Endodermal cell (in vitro differentiated cells): ENCODE data around the gene PADI1. TPM values are rescaled to one million over a fixed set of nuclear protein-coding genes. Genes with fewer than 3 reads are reported as not detected.

Source experiments
- DNase-seq: peaks from one replicate; pipeline ENCODE4 v3.0.0-alpha.2; 2017
- H3K27ac ChIP-seq: 2 replicates; pipeline ENCODE4 v1.5.1; 2013; ENCODE audit warnings: mild to moderate bottlenecking, low read depth, low read length, moderate library complexity
- H3K27me3 ChIP-seq: 2 replicates; pipeline ENCODE4 v1.6.1; 2013; ENCODE audit warnings: mild to moderate bottlenecking, low read length, moderate library complexity; ENCODE audit not compliant: insufficient read depth, control insufficient read depth, poor library complexity, severe bottlenecking
- H3K36me3 ChIP-seq: 2 replicates; pipeline ENCODE4 v1.7.0; 2013; ENCODE audit warnings: mild to moderate bottlenecking, low read length, moderate library complexity; ENCODE audit not compliant: control insufficient read depth, insufficient read depth
- H3K4me1 ChIP-seq: one replicate; pipeline ENCODE4 v1.7.0; 2013; ENCODE audit warnings: low read length; ENCODE audit not compliant: control insufficient read depth, insufficient read depth
- H3K4me3 ChIP-seq: 2 replicates; pipeline ENCODE4 v1.5.1; 2013; ENCODE audit warnings: mild to moderate bottlenecking, low read length, moderate library complexity
- H3K9ac ChIP-seq: 2 replicates; pipeline ENCODE4 v1.6.1; 2013; ENCODE audit warnings: mild to moderate bottlenecking, low read length, moderate library complexity; ENCODE audit not compliant: poor library complexity, severe bottlenecking; ENCODE audit errors: extremely low read depth
- H3K9me3 ChIP-seq: 2 replicates; pipeline ENCODE4 v1.6.1; 2013; ENCODE audit warnings: mild to moderate bottlenecking, low read length, moderate library complexity; ENCODE audit not compliant: control insufficient read depth
- H3K27ac Mint-ChIP-seq: 2 replicates; pipeline ENCODE4 v1.8.0; 2020; ENCODE audit warnings: mixed read lengths
- H3K27me3 Mint-ChIP-seq: 2 replicates; pipeline ENCODE4 v1.8.0; 2021; ENCODE audit warnings: mild to moderate bottlenecking, mixed read lengths; ENCODE audit not compliant: insufficient read depth
- H3K36me3 Mint-ChIP-seq: 2 replicates; pipeline ENCODE4 v1.8.0; 2020; ENCODE audit warnings: low read depth, mixed read lengths
- H3K4me1 Mint-ChIP-seq: 2 replicates; pipeline ENCODE4 v1.8.0; 2020; ENCODE audit warnings: mixed read lengths
- H3K4me3 Mint-ChIP-seq: 2 replicates; pipeline ENCODE4 v1.8.0; 2020; ENCODE audit warnings: mild to moderate bottlenecking, moderate library complexity, mixed read lengths
- H3K9me3 Mint-ChIP-seq: 2 replicates; pipeline ENCODE4 v1.8.0; 2020; ENCODE audit warnings: mild to moderate bottlenecking, mixed read lengths
- WGBS, 2 experiments: methylation state at CpG; one replicate each; pipeline versions ENCODE4 v1.1.5 to v1.1.7; 2013; ENCODE audit warnings: missing lambda C conversion rate in 2 of 2, mixed read lengths in 1 of 2; ENCODE audit not compliant: insufficient coverage in 1 of 2, insufficient read length in 1 of 2; 5-methylcytosine and 5-hydroxymethylcytosine counted together
- total RNA-seq, 2 donors: library from RNA; stranded (reverse); fragmentation: NEBNext Ultra II Directional in 1 of 2; extraction: Animal tissue kit (Norgen Biotek cat#: 25700) in 1 of 2; gene quantifications; 2 replicates in 1 of 2; 3 replicates in 1 of 2; pipeline ENCODE4 v1.2.1, GENCODE V29; 2021
- TF ChIP-seq, protein P1 (sequence below): fragments of 200-600 bp; sonication (generic); conservative IDR thresholded peaks from 2 replicates; pipeline ENCODE4 v1.5.0; 2021; ENCODE audit warnings: antibody characterized with exemption, mild to moderate bottlenecking

Gene PADI1
- total RNA-seq, 2 donors from 2014 or later: 0.13 TPM; not detected in 1

DNA sequence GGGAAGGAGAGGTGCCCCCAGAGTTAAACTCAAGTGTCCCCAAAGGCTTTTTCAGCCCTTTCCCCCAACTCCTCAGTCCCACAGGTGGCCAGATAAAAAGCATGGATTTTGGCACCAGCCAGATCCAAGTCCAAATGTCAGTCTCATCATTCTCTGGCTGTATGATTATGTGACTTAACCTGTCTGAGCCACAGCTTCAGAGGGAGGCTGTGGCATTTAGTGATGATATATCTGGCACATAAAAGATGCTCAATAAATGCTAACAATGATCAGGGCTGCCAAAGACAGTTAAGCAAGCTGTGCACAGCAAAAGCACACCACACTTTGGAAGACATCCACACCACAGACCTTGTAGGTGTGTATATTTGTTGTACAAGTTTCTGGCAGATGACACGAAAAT is 38.3 kb downstream of the PADI1 start:
- H3K27me3 ChIP-seq: no peaks in the 10 kb centered on the region
- no peak overlapping the region for H3K27ac ChIP-seq
- DNase-seq: no peak
- H3K36me3 Mint-ChIP-seq: no peaks in the 10 kb centered on the region
- no peak overlapping the region for H3K9ac ChIP-seq
- no peak overlapping the region for H3K27ac Mint-ChIP-seq
- H3K4me1 ChIP-seq: no peaks in the 10 kb centered on the region
- no peaks in the 10 kb centered on the region for H3K4me1 Mint-ChIP-seq
- WGBS, 2 experiments: no CpG with 5 or more reads among the region's 1 CpG
- no peaks in the 10 kb centered on the region for H3K36me3 ChIP-seq
- H3K4me3 ChIP-seq: no peak overlapping the region
- TF ChIP-seq, protein P1, sequence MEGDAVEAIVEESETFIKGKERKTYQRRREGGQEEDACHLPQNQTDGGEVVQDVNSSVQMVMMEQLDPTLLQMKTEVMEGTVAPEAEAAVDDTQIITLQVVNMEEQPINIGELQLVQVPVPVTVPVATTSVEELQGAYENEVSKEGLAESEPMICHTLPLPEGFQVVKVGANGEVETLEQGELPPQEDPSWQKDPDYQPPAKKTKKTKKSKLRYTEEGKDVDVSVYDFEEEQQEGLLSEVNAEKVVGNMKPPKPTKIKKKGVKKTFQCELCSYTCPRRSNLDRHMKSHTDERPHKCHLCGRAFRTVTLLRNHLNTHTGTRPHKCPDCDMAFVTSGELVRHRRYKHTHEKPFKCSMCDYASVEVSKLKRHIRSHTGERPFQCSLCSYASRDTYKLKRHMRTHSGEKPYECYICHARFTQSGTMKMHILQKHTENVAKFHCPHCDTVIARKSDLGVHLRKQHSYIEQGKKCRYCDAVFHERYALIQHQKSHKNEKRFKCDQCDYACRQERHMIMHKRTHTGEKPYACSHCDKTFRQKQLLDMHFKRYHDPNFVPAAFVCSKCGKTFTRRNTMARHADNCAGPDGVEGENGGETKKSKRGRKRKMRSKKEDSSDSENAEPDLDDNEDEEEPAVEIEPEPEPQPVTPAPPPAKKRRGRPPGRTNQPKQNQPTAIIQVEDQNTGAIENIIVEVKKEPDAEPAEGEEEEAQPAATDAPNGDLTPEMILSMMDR: no peak
- peaks cover 6% of the 10 kb centered on the region for H3K27me3 Mint-ChIP-seq
- no peaks in the 10 kb centered on the region for H3K9me3 Mint-ChIP-seq
- H3K9me3 ChIP-seq: no peaks in the 10 kb centered on the region
- no peak overlapping the region for H3K4me3 Mint-ChIP-seq

DNA sequence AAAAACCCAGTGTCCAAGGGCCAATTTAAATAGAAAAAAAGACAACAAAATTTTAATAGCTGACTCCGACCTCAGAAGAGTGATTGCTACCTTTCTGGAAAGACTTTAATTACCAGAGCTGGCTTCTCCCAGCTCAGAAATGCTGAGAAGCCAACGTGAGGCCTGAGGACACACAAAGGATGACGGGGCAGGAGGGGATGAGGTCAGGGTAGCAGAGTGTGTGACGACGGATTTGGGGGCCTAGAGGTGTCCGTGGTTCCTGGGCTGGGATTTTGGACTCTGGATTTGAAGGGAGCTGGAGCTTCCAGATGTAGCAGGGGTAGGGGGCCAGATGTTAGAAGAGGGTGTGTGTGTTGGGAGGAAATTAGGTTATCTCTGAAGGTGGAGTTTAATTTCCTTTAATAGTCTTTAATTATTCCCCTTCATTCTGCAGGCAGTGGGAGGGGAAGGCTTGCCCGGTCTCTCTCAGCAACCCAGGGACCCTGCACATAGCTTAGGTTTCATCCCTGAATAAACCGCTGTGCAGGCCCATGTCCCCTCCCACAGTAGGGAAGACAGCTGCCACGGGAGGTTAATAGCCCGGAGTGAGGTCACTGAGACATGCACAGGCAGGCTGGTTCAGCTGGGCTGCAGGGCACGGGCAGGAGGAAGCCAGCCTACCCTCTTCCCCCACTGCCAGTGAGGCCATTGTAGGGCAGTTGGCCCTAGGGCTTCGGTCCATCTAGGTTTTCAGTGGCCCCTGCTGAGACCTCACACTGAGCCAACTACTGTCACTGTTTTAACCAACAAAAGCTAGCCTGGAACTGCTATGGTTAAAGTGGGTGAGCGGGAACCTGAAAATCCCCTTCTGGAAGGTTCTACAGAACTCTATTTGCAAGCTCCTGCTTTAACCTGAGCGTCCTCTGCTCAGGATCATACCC is 40.2 kb downstream of the PADI1 start:
- no peaks in the 10 kb centered on the region for H3K9me3 ChIP-seq
- Mint-ChIP-seq H3K27ac (no peak overlapping the region), H3K36me3 (no peaks in the 10 kb centered on the region), H3K4me3 (no peak overlapping the region), H3K9me3 (no peaks in the 10 kb centered on the region), H3K4me1 (no peaks in the 10 kb centered on the region), H3K27me3 (peaks cover 6% of the 10 kb centered on the region)
- no peak for DNase-seq
- H3K9ac ChIP-seq: no peak overlapping the region
- H3K4me3 ChIP-seq: no peak overlapping the region
- no peaks in the 10 kb centered on the region for H3K4me1 ChIP-seq
- peak overlapping the region; percentile 44 for H3K27ac ChIP-seq
- WGBS, 2 experiments: 77 to 87% methylated on average over 8 to 14 of the region's 14 CpGs
- TF ChIP-seq, protein P1: no peak
- H3K27me3 ChIP-seq: no peaks in the 10 kb centered on the region
- no peaks in the 10 kb centered on the region for H3K36me3 ChIP-seq

DNA sequence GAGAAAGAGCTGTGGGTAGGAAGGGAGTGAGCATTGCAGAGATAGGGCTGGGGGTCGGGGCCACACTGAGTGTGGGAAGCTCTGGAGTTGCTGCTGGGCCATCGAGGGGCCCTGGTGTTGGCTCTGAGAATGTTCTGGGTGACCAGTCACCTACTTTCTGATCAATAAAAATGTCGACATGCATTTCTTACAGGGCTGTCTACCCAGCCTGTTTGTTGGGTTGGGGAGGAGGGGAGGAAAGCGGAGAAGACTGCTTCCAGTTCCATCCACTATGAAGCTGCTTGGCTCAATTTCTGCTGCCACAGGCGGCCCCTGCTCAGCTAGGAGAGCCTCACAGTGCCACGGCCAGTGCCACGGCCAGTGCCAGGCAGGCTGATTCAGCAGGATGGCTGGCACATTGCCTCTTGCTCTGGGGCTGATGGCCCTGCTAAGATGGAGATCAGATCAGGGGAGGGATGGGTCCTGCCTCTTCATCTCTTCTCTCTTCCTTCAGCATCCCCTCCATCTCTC is 40.9 kb downstream of the PADI1 start:
- Mint-ChIP-seq H3K4me1 (no peaks in the 10 kb centered on the region), H3K4me3 (no peak overlapping the region), H3K27ac (no peak overlapping the region), H3K36me3 (no peaks in the 10 kb centered on the region), H3K9me3 (no peaks in the 10 kb centered on the region), H3K27me3 (peaks cover 6% of the 10 kb centered on the region)
- Histone ChIP-seq H3K4me3 (no peak overlapping the region), H3K36me3 (no peaks in the 10 kb centered on the region), H3K27me3 (no peaks in the 10 kb centered on the region), H3K27ac (no peak overlapping the region), H3K9ac (no peak overlapping the region), H3K4me1 (no peaks in the 10 kb centered on the region), H3K9me3 (no peaks in the 10 kb centered on the region)
- 91 to 97% methylated on average over 4 to 7 of the region's 7 CpGs for WGBS, 2 experiments
- DNase-seq: no peak
- TF ChIP-seq, protein P1: no peak
